Keratinocyte (primary cell): ENCODE data around the gene PCGF5. TPM values are rescaled to one million over a fixed set of nuclear protein-coding genes. Genes with fewer than 3 reads are reported as not detected.

Experiments
- DNase-seq: peaks from one replicate; pipeline ENCODE4 v3.0.0-alpha.2; 2011; ENCODE audit warnings: low read depth, missing footprints, low spot score
- FAIRE-seq: peaks from 2 replicates; lab custom pipeline; 2011; peaks lifted over from hg19 to GRCh38; lab: Jason Lieb, UNC
- H2AFZ ChIP-seq: 2 replicates; pipeline ENCODE4 v1.6.0; 2012; ENCODE audit warnings: low read length, control low read depth, inconsistent platforms; ENCODE audit not compliant: control insufficient read depth
- H3K27ac ChIP-seq: 2 replicates; pipeline ENCODE4 v1.5.1; 2011; ENCODE audit warnings: low read length; ENCODE audit not compliant: control insufficient read depth, insufficient read depth
- H3K27me3 ChIP-seq: 3 replicates; pipeline ENCODE4 v1.6.0; 2011; ENCODE audit warnings: low read length; ENCODE audit not compliant: control insufficient read depth, insufficient read depth; ENCODE audit errors: extremely low read depth
- H3K36me3 ChIP-seq, 2 experiments: 2 replicates in 1 of 2; 3 replicates in 1 of 2; pipeline ENCODE4 v1.5.1; 2011; ENCODE audit warnings: low read length in 2 of 2, mild to moderate bottlenecking in 1 of 2; ENCODE audit not compliant: control insufficient read depth in 2 of 2, insufficient read depth in 2 of 2; ENCODE audit errors: extremely low read depth in 1 of 2
- H3K4me1 ChIP-seq: 3 replicates; pipeline ENCODE4 v1.5.1; 2011; ENCODE audit warnings: low read length; ENCODE audit not compliant: control insufficient read depth, insufficient read depth; ENCODE audit errors: extremely low read depth
- H3K4me2 ChIP-seq: 3 replicates; pipeline ENCODE4 v1.6.0; 2011; ENCODE audit warnings: low read depth, low read length; ENCODE audit not compliant: control insufficient read depth, insufficient read depth; ENCODE audit errors: extremely low read depth
- H3K4me3 ChIP-seq, 3 experiments: fragments of 200-600 bp in 1 of 3; sonication (generic) in 1 of 3; 2 replicates in 2 of 3; 3 replicates in 1 of 3; pipeline ENCODE4 v1.5.1; 2011 to 2016; ENCODE audit warnings: low read length in 3 of 3, mild to moderate bottlenecking in 3 of 3, control low read depth in 2 of 3, inconsistent platforms in 1 of 3, low read depth in 1 of 3, mixed read lengths in 1 of 3, mixed run types in 1 of 3, moderate library complexity in 1 of 3; ENCODE audit not compliant: control insufficient read depth in 2 of 3, insufficient read depth in 2 of 3; ENCODE audit errors: extremely low read depth in 1 of 3
- H3K79me2 ChIP-seq: 2 replicates; pipeline ENCODE4 v1.6.0; 2012; ENCODE audit warnings: low read length; ENCODE audit not compliant: control insufficient read depth, insufficient read depth
- H3K9ac ChIP-seq: 3 replicates; pipeline ENCODE4 v1.6.0; 2011; ENCODE audit warnings: low read length; ENCODE audit not compliant: control insufficient read depth, insufficient read depth; ENCODE audit errors: extremely low read depth
- H3K9me1 ChIP-seq: 3 replicates; pipeline ENCODE4 v1.6.0; 2011; ENCODE audit warnings: low read length; ENCODE audit not compliant: control insufficient read depth, insufficient read depth; ENCODE audit errors: extremely low read depth
- H3K9me3 ChIP-seq: 2 replicates; pipeline ENCODE4 v1.5.1; 2012; ENCODE audit warnings: low read depth, low read length; ENCODE audit not compliant: control insufficient read depth
- H4K20me1 ChIP-seq: 3 replicates; pipeline ENCODE4 v1.6.0; 2011; ENCODE audit warnings: low read length; ENCODE audit not compliant: control insufficient read depth, insufficient read depth; ENCODE audit errors: extremely low read depth
- CTCF ChIP-seq, 3 experiments: IDR thresholded peaks in 1 of 3; conservative IDR thresholded peaks in 1 of 3; optimal IDR thresholded peaks in 1 of 3; 2 replicates in 2 of 3; 3 replicates in 1 of 3; pipeline versions ENCODE3 to v1.5.1; 2011; ENCODE audit warnings: low read length in 3 of 3, mild to moderate bottlenecking in 3 of 3, moderate library complexity in 2 of 3, control low read depth in 1 of 3, inconsistent platforms in 1 of 3; ENCODE audit not compliant: insufficient read depth in 2 of 3; ENCODE audit errors: extremely low read depth in 1 of 3
- EZH2 ChIP-seq: IDR thresholded peaks from one replicate; pipeline ENCODE4 v1.6.1; 2012; ENCODE audit warnings: inconsistent platforms, mild to moderate bottlenecking, low read length, moderate library complexity
- dilution Hi-C: fragments of 300-500 bp; cut with MboI; formaldehyde crosslinking; loops from one replicate; pipeline ENCODE4 v1.7.0; 2020; ENCODE audit warnings: low sequenced_read_pairs; ENCODE audit not compliant: extremely low pct_ligation_motif_present
- polyA plus RNA-seq, 5 experiments: library from polyadenylated mRNA; depleted of rRNA in 3 of 5; stranded (reverse) in 3 of 5; stranded (forward) in 1 of 5; unstranded in 1 of 5; fragments of >200 nt; gene quantifications; 1 replicate in 1 of 5; 2 replicates in 3 of 5; 3 replicates in 1 of 5; pipeline versions ENCODE4 v1.2.1 to v1.2.3, GENCODE V29; 2011 to 2012; ENCODE audit warnings: missing spikeins in 2 of 5, low read depth in 1 of 5, low replicate concordance in 1 of 5

PCGF5 gene
- polyA plus RNA-seq, 1 donor (not counting 4 experiments of a cell fraction or from before 2014, with no cell fraction given), result 13.9 TPM

GRCh38 chr10:91289305-91289704 is 68.8 kb downstream of the PCGF5 start:
- Histone ChIP-seq H3K9me3 (no peaks in the 10 kb centered on the region), H3K4me3 (no peak overlapping the region)

GRCh38 chr10:91290607-91291006 is 70.1 kb downstream of the PCGF5 start:
- FAIRE-seq, result no peak
- Histone ChIP-seq H3K9ac (no peak overlapping the region), H3K4me3 (no peak overlapping the region), H4K20me1 (no peaks in the 10 kb centered on the region), H3K4me2 (no peak overlapping the region), H3K27me3 (peaks cover 6% of the 10 kb centered on the region), H3K4me1 (peaks cover 7% of the 10 kb centered on the region), H3K36me3 (no peaks in the 10 kb centered on the region), H3K79me2 (no peaks in the 10 kb centered on the region), H3K9me3 (no peaks in the 10 kb centered on the region), H3K9me1 (no peaks in the 10 kb centered on the region), H3K27ac (no peak overlapping the region), H2AFZ (no peak overlapping the region)
- no peak for DNase-seq
- TF ChIP-seq CTCF (optimal IDR thresholded peaks at IDR 0.05 in 1 of 3, IDR thresholded peaks at IDR 0.05 in 1 of 3, conservative IDR thresholded peaks at IDR 0.05 in 1 of 3; ENCODE audit: extremely low read depth in 1 of 3, insufficient read depth in 2 of 3, low read length in 3 of 3) (no peak), EZH2 (no peak)
- dilution Hi-C loops, result no loop called here

More at GRCh38 chr10:91289305-91289704, 68.8 kb downstream of the PCGF5 start:
- no peak overlapping the region for H3K27ac ChIP-seq
- TF ChIP-seq EZH2 (no peak), CTCF (optimal IDR thresholded peaks at IDR 0.05 in 1 of 3, IDR thresholded peaks at IDR 0.05 in 1 of 3, conservative IDR thresholded peaks at IDR 0.05 in 1 of 3; ENCODE audit: extremely low read depth in 1 of 3, insufficient read depth in 2 of 3, low read length in 3 of 3) (no peak)
- no peak overlapping the region for H2AFZ ChIP-seq
- no peak for FAIRE-seq
- peaks cover 7% of the 10 kb centered on the region for H3K4me1 ChIP-seq
- dilution Hi-C loops, result no loop called here
- H3K9me1 ChIP-seq, result no peaks in the 10 kb centered on the region
- no peak overlapping the region for H3K9ac ChIP-seq
- no peaks in the 10 kb centered on the region for H4K20me1 ChIP-seq
- H3K4me2 ChIP-seq, result no peak overlapping the region
- peaks cover 6% of the 10 kb centered on the region for H3K27me3 ChIP-seq
- H3K79me2 ChIP-seq, result no peaks in the 10 kb centered on the region
- no peak for DNase-seq
- no peaks in the 10 kb centered on the region for H3K36me3 ChIP-seq
